GM20431 (cell line): ENCODE measurements around the gene B4GALNT3.
"Not testable (repeated sequence)": the region's sequence is repeated elsewhere in the genome, so short reads cannot be mapped to it uniquely, and the experiment has no call there.

Source experiments
- in situ Hi-C: fragments of 300-500 bp; cut with MseI, MboI; formaldehyde crosslinking; loops from one replicate; pipeline ENCODE4 v1.15.0; 2020; ENCODE audit warnings: low sequenced_read_pairs; ENCODE audit not compliant: unreplicated experiment

Gene B4GALNT3

DNA sequence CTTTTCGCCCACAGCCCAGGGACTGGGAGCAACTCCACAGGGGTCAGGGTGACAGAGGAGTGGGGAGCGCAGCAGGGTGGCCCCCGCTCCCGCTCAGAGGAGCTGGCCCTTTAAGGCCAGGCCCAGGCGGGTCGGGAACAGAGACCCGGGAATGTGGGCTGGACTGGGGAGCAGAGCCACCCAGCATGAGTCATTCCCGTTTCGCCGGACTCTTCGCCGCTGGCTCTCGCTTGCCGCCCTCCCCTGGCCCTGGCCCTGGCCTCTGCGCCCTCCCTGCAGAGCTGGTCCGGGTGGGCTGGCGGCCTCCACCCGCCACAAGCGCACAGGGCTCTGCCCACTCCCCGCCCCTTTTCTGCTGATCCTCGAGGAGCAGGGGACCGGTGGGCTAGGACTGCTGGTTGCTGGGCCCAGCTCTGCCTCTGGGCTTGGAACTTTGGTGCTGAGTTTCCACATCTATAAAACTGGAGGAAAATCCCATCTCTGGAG is 110.7 kb downstream of the B4GALNT3 start:
- in situ Hi-C loops: no loop called here

DNA sequence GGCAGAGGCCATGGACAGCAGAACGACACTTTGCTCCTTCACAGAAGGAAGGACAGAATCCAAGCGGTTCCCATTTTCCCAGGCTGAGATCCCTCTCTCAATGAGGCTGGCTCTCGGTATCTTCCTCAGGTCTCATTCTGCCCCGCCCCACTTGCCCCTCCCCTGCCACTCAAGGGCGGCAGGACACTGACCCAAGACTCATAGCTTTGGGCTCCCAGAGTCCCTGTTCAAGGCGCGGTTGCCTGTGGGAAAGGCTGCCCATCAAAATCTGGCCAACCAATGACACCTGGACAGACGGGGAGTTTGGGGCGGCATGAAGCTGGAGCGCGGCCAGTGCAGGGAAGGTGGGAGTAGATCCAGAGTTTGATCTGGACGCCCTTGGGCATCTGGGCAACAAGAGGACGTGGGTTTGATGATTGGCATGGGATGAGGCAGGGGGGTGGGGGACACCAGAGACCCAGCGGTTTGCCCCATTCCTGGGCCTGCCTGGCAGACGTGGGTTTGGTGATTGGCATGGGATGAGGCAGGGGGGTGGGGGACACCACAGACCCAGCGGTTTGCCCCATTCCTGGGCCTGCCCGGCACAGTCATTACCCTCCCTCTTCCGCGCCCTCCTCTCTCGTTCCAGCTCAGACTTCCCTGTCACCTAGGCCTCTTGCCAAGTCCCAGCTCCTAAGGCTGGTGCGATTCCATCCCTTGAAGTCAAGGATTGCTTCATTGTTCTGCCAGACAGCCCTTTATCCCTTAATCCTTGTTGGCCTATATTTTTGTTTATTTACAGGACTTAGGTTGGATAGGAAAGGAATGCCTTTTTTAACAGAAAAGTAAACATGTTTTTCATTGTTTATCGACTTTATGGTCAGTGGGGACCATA is 111.4 kb downstream of the B4GALNT3 start:
- in situ Hi-C loops: no loop called here

DNA sequence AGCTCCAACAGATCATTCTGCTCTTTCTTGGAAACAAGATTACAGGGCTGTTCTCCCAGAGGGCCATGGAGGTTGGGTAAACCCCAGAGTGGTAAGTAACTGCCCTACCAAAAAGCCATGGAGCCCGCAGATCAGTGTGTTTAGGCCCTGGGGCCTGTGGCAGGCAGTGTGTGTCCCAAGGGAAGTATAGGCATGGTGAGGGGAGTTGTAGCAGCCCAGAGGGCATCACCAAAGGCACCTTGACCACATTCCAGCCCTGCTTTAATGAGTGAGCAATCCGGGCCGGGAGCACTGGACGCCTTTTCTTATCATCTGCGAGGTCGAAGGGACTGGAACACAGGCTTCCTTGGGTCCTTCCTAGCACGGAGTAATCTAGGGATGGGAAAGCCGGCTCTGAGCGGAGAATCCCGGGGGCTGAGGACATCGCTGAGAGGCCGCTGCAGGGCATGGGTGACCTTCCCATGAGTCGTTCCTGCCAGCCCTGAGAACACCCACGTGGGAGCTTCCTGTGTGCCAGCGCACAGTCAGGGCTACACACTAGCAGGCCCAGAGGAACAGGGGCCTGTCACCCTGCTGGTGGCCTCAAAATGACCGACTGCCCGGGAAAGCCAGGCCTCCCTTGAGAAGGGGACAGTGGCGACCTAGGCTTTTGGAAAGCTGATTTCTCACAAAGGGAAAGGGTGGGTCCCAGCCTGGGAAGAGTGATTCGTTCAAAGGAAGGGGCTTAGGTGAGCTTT is 112.2 kb downstream of the B4GALNT3 start:
- in situ Hi-C loops: no loop called here

DNA sequence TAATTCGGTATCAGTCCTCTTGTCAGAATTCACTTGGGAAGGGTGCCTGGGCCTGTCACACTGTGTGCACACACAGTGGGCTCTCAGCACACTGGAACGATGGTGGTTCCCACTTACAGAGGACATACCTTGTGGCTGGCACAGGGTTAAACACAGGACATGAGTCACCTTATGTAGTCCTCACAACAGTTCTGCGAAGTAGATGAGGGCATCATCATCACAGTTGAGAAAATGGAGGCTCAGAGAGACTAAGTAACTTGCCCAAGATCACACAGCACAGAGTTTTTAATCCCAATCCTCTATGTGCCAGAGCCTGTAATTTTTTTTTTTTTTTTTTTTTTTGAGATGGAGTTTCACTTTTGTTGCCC is 112.8 kb downstream of the B4GALNT3 start:
- in situ Hi-C loops: no loop called here

DNA sequence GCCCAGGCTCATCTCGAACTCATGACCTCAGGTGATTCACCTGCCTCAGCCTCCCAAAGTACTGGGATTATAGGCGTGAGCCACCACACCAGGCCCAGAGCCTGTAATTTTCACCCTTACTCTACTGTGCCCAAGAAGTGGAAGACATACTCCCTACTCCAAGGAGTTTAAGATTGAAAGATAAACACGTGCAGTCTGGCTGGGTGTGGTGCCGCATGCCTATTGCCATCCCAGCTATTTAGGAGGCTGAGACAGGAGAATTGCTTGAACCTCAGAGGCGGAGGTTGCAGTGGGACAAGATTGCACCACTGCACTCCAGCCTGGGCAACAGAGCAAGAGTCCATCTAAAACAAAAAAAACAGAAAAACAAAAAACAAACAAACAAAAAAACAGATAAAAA is 113.5 kb downstream of the B4GALNT3 start:
- in situ Hi-C loops: no loop called here

DNA sequence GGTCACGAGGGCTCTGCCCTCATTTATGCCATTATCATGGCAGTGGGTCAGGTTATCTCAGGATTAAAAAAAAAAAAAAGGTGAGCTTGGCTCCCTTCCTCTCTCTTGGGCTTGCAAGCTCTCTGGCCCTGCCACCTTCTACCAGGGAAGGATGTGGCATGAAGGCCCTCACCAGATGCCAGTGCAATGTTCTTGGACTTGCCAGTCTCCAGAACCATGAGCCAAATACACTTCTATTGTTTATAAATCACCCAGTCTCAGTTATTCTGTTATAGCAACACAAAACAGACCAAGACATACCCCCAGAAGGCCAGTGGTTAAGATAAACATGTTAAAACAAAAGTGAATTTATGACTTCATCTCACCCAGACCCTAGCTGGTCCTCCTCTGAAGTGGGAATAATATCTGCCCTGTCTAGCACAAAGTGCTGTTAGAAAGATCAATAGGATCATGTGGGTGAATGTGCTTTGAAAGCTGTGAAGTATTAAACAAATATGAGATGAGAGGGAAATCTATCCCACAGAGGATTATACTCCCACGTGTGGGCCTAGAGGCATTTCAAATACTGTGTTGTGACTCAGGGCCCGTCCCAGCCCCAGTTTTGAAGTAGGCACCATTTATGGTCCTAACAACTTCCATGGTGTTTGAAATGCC is 114.9 kb downstream of the B4GALNT3 start:
- in situ Hi-C loops: no loop called here

DNA sequence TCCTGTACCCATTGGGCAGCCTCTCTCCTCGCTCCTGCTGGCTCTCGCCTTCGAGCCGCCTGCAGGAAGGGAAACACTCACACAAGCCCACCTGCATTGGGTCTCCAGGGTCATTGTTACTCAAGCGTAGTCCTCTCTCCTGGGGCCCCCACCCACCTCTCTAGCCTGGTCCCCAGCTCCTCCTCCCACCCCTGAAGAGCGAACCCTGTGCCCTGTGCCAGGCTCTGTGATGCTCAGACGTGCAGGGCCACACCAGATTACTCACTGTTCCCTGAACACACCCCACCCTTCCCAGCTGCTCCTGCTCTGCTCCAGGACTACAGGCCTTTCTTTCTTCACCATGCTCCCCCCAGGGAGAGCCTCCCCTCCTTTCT is 115.4 kb downstream of the B4GALNT3 start:
- in situ Hi-C loops: no loop called here

DNA sequence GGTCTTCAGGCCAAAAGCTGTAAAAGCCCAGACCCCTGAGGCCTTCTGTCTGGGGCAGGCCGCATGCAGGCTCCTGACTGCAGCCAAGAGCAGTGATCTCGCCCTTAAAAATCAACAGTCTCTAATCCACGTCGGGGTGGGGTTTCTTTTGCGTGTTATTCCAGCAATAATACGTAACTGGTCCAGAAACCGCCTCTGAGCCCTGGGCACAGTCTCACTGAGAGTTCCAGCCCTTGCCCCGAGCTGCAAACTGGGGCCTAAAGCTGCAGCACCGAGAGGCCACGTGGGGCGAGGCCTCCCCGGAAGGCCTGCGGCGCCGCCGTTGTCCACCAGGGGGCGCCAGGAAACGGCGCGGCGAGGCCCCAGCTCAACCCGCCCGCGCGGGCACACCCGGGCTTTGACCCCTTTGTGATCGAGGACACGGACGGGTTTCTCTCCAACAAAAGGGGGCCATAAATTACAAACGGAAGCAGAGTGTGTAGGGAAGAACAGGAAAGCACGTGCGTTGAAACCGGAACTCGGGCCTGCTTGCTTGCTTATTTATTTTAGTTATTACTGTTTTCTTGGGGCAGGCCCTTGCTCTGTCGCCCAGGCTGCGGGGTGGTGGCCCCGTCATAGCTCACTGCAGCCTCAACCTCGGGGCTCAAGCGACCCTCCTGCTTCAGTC is 116.3 kb downstream of the B4GALNT3 start:
- in situ Hi-C loops: no loop called here

DNA sequence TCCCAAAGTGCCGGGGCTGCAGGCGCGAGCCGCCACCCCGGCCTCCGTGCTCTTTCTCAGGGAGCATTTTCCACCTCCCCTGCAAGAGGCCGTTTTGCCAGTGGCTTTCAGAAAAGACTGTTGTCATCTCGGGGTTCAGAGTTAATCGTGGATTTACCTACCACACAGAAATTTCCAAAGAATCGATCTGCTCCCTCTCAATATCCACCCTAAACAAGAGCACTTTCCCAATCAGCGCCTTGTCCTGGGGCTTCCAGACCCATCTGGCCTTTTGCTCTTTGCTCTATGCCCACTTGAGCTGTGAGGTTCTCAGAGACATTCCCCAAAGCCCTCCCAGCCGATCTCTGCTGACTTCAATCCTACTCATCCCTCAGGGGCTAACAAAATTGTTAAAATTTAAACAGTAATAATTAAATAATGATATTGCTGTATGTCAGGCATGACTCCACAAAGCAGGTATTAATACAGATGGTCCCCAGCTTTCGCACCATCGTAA is 116.9 kb downstream of the B4GALNT3 start:
- in situ Hi-C loops: no loop called here

DNA sequence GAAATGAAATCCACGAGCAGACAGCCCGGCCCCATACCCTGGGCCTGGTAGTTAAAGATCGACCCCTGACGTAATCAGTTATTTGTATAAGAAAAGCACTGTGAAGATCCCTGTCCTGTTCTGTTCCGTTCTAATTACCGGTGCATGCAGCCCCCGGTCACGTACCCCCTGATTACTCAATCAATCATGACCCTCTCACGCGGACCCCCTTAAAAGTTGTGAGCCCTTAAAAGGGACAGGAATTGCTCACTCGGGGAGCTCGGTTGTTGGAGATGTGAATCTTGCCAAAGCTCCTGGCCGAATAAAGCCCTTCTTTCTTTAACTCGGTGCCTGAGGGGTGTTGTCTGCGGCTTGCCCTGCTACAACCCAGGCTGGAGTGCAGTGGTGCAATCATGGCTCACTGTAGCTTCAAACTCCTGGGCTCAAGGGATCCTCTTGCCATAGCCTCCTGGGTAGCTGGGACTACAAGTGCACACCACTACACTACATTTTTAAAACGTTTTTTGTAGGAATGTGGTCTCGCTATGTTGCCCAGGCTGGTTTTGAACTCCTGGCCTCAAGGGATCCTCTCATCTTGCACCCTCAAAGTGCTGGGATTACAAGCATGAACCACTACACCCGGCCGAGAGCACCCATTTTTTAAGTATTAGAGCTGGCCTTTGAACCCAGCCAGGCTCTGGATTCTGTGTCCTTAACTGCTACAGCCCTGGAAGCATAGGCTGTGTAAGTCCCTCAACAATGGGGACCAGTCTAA is 118.4 kb downstream of the B4GALNT3 start:
- in situ Hi-C loops: not testable (repeated sequence)

DNA sequence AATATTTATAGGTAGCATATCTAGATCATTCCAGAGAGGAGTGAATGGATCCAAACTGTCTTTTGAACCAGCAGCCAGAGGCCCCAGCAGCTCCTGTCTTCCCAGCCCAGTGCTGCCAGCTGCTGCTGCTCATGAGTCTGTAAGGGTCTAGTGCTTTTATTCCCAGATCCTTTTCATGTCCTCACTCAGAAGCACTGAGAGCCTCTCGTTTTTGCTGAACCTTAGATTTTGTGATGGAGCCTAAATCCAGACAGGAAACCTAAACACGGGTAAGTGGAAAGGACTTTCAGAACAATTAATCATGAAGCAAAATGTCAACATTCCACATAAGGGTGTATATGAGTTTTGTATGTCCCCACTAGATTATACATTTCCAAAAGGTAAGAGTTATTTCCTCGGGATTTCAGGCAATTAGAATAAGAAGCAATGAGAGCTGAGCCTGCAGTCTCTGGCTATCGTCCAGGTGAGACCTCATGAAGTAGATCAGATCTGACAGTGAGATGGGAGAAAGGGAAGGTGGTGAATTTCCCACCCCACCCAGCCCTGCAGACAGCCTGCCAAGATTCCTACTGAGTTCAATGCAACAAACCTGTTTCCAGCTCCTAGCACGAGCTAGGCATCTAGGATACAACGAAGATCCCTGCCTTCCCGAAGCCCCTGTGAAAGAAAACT is 119.1 kb downstream of the B4GALNT3 start:
- in situ Hi-C loops: no loop called here

DNA sequence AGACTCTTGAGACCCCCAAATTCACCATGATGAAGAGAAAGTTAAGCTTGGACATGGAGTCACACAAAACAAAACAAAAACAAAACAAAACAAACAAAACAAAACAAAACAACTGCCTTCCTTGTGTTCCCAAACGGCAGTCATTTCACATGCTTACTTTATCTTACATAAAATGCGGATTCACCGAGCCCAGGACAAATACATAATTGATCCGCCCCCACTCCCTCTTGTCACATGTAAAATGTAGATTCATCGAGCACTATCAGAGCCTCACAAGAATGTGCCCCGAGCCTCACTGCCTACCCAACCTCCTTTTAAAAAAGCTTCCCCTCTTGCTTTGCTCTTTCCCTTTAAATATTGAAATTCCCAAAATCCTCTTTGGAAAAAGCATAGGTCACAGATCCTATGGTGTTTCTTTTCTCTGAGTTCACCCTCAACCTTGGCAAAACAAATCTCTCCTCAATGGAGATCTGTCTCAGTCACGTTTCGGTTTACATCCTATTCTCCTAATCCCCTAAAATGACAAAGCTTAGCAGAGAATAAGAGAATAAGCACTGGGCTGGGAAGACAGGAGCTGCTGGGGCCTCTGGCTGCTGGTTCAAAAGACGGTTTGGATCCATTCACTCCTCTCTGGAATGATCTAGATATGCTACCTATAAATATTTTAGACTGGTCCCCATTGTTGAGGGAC is 119.8 kb downstream of the B4GALNT3 start:
- in situ Hi-C loops: no loop called here

DNA sequence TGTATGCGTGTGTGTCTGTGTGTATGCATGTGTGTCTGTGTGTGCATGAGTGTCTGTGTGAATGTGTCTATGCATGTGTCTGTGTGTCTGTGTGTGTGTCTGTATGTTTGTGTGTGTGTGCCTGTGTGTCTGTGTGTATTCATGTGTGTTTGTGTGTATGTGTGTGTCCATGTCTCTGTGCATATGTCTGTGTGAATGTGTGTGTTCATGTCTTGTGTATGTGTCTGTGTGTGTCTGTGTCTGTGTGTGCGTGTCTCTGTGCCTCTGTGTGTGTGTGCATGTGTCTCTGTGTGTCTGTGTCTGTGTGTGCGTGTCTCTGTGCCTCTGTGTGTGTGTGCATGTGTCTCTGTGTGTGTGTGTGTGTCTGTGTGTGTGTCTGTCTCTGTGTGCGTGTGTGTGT is 121.1 kb downstream of the B4GALNT3 start:
- in situ Hi-C loops: no loop called here

DNA sequence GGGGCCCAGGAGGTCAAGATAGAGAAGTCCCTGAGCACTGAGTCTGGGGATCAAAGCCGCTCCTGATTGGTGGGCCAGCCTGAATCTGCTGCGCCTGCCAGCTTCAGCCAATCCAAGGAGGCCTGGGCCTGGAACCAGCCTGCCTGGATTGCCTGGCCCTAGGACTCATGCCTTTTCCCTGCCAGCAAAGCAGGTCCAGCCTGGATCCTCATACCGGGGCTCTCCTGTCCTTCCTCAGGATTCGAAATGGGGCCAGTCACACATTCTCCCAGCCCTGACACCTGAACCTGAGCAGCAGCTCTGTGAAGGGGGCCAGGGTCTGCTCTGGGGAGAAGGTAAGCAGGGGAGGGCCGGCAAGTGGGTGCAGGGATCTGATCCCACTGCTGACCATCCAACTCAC is 121.6 kb downstream of the B4GALNT3 start:
- in situ Hi-C loops: no loop called here

DNA sequence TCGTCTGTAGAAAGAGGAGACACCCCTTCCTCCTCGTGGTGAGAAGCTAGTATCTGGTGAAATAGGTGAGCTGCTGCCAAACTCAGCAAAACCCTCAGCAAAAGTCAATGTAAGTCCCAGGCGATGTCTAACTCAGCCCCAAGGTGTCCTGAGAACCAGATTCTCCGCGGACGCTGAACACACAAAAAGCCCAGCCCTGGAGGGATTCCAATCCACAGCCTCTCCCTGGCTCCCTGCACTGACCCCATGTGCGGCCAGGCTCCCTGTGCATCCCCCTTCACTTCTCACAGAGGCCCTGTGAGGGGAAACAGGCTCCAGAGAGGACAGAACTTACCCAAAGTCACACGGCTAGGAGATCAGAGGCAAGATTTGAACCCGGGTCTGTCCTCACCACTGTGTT is 122.0 kb downstream of the B4GALNT3 start:
- in situ Hi-C loops: no loop called here

DNA sequence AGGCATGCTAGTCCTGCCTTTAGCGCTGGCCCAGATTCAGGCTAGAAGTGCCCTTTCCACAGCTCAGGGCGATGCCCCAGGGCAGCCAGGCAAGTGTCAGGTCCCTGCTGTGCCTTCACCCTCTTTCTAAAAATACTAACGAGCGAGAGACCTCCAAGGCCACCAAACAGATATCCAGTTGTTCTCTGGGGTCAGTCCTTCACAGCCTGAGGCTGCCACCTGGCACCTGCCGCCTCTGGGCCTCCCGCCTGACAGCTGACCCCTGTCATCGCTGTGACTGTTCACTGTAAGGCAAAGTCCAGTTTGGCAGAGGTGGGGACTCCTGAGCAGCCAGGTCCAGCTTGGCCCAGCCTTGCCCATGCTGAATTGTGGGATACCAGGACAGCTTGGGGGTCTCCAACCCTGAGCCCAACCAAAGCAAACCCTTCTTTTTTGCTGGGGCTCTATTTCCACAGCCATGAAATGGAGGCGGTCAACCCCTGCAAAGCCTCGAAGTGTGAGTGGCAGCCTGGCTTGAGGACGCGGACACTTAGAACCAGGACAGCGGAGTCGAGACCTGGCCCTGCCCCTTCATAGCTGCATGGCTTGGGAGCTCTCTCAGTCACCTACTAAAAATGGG is 123.6 kb downstream of the B4GALNT3 start:
- in situ Hi-C loops: no loop called here

DNA sequence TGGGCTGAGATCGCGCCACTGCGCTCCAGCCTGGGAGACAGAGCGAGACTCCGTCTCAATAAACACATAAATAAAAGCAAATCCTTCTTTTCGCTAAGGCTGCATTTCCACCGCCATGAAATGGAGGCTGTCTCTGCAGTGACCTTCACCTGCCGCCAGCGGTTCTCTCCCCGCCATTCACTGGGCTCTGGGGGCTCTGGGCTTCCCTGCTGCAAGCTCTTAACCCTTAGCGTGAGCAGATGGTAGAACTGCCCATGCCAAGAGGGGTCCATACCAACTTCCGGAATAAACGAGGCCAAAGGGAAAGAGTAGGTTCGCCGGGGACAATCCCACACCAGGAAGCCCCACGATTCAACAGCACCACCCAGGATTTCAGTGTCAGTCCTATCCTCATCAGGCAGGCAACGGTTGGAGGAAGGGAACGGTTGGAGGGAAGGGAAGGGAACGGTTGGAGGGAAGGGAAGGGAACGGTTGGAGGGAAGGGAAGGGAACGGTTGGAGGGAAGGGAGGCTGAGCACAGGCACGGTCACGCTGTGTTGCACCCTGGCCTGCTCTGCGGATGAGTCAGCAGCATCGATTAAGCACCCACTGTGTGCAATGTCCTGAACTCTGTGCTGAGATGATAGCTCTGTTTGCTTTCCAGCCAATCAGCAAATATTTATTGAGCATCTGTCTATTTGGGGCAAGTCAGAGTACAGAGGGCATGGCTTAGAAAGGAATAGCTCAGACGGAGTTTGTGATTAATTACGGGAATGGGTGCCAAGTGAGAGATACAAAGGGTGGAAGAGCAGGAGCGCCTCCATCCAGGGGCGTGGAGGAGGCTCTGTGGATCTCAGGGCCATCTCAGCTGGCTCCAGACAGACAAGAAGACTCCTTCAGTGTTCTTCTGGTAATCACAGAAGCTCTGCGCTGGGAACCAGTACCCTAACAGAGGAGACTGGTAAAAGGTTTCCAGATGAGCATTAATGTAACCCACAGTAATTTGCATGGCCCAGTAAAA is 125.6 kb downstream of the B4GALNT3 start:
- in situ Hi-C loops: no loop called here
